Measurements from ENCODE around the gene REV3L. TPM values are rescaled to one million over a fixed set of nuclear protein-coding genes. Genes with fewer than 3 reads are reported as not detected.

The REV3L gene
- total and polyA plus RNA-seq, 4 donors, result 3.8 to 17.7 (median 11.2) TPM

DNA sequence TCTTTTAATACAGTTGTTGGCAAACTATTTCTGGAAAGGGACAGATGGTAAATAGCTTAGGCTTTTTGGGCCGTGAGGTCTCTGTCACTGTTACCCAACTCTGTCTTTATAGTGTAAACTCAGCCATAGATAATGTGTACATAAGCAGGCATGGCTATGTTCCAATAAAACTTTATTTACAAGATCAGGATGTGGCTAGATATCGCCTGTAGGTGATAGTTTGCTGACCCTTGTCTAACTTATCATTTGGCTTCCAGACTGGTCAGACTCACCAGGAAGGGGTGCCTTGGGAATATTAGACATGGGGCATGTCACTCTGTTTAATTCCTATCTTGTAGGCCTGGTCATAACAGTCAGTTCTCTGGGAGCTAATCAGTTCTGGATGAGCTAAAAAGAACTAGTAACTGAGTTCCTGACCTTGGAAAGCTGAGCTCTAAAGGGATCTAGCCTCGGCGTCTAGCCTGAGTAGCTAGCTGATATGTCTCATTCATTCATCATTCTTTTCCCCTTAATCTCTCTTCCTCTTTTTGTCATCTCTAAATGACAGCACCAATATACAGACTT is 232.1 kb downstream of the REV3L start:
- TF ChIP-seq NR2F2 (IDR thresholded peaks at IDR 0.05) (no peak), YY1 (IDR thresholded peaks at IDR 0.05) (no peak), SP1 (IDR thresholded peaks at IDR 0.05) (no peak), FOXA1 (IDR thresholded peaks at IDR 0.05) (no peak), RXRA (IDR thresholded peaks at IDR 0.05) (no peak), GABPA (IDR thresholded peaks at IDR 0.05 in 1 of 2, conservative IDR thresholded peaks at IDR 0.05 in 1 of 2) (no peak), HNF4G (IDR thresholded peaks at IDR 0.05) (no peak), FOXA2 (IDR thresholded peaks at IDR 0.05) (no peak), JUND (IDR thresholded peaks at IDR 0.05) (no peak), TAF1 (conservative IDR thresholded peaks at IDR 0.05) (no peak)
- 59% methylated on average over 4 of the region's 4 CpGs for WGBS
- H3K9ac ChIP-seq (ENCODE audit: low read depth in 1 of 2, low read length in 2 of 2), result no peak overlapping the region
- H3K27ac ChIP-seq (ENCODE audit: low read depth in 1 of 2, low read length in 2 of 2), result no peak overlapping the region
- no peaks in the 10 kb centered on the region for H3K9me3 ChIP-seq (ENCODE audit: control insufficient read depth in 4 of 4, low read length in 3 of 4)
- no peaks in the 10 kb centered on the region for H3K4me1 ChIP-seq (ENCODE audit: control insufficient read depth in 4 of 4, insufficient read depth in 4 of 4, low read length in 3 of 4)
- no peak for DNase-seq (ENCODE audit: low spot score)
- H3K36me3 ChIP-seq (ENCODE audit: control insufficient read depth in 4 of 4, insufficient read depth in 3 of 4, low read depth in 1 of 4, low read length in 3 of 4), result no peaks in the 10 kb centered on the region
- H3K4me3 ChIP-seq (ENCODE audit: low read depth in 1 of 3, low read length in 3 of 3), result no peak overlapping the region
- no peaks in the 10 kb centered on the region for H3K27me3 ChIP-seq (ENCODE audit: control insufficient read depth in 4 of 4, insufficient read depth in 4 of 4, low read length in 3 of 4)

Other genes with a start within 250 kb of the REV3L start
- gene TRAF3IP2, start 122.7 kb upstream of the REV3L start, total RNA-seq, result 1 to 10 TPM; 3.7 to 7.9 TPM
- gene TRAF3IP2, start 122.7 kb upstream of the REV3L start, polyA plus RNA-seq, result 1 to 10 TPM; 6.1 to 6.2 TPM